Endothelial cell of umbilical vein (primary cell): Measurements from ENCODE around the gene AMPH. TPM values are rescaled to one million over a fixed set of nuclear protein-coding genes. Genes with fewer than 3 reads are reported as not detected.

Source experiments
- BruUV-seq: library from RNA; stranded (reverse); fragments of 400-500 nt; replicated peaks from 2 replicates; lab custom pipeline; 2021; lab: Mats Ljungman, UMichigan
- CTCF ChIA-PET: fragments of 300-600, 350-600 bp; sonication (Branson Sonifier 250); formaldehyde crosslinking; loops from one replicate; lab custom pipeline; 2021; ENCODE audit warnings: antibody characterized with exemption, inconsistent platforms; lab: Charles Lee
- POLR2A ChIA-PET: fragments of 300-600, 350-600 bp; sonication (Branson Sonifier 250); formaldehyde crosslinking; loops from one replicate; lab custom pipeline; 2021; ENCODE audit warnings: antibody characterized with exemption, inconsistent platforms; lab: Charles Lee
- DNase-seq: peaks from one replicate; pipeline ENCODE4 v3.0.0-alpha.2; 2011; ENCODE audit warnings: low read depth, low spot score
- FAIRE-seq: peaks from 2 replicates; lab custom pipeline; 2011; peaks lifted over from hg19 to GRCh38; lab: Jason Lieb, UNC
- H2AFZ ChIP-seq: 2 replicates; pipeline ENCODE4 v1.6.0; 2012; ENCODE audit warnings: low read depth, low read length, control low read depth, inconsistent platforms
- H3K27ac ChIP-seq: 2 replicates; pipeline ENCODE4 v1.5.1; 2011; ENCODE audit warnings: low read depth, mild to moderate bottlenecking, control low read depth, low read length, moderate library complexity; ENCODE audit not compliant: insufficient read depth
- H3K27me3 ChIP-seq, 2 experiments: 2 replicates each; pipeline versions ENCODE4 v1.6.0 to v1.6.1; 2011; ENCODE audit warnings: low read length in 2 of 2, mixed read lengths in 1 of 2; ENCODE audit not compliant: control insufficient read depth in 2 of 2, insufficient read depth in 2 of 2
- H3K36me3 ChIP-seq, 2 experiments: 2 replicates in 1 of 2; 3 replicates in 1 of 2; pipeline ENCODE4 v1.5.1; 2011; ENCODE audit warnings: low read length in 2 of 2, mild to moderate bottlenecking in 1 of 2, moderate library complexity in 1 of 2; ENCODE audit not compliant: control insufficient read depth in 2 of 2, insufficient read depth in 2 of 2; ENCODE audit errors: extremely low read depth in 1 of 2
- H3K4me1 ChIP-seq: 3 replicates; pipeline ENCODE4 v1.5.1; 2011; ENCODE audit warnings: mild to moderate bottlenecking, low read length; ENCODE audit not compliant: control insufficient read depth, insufficient read depth; ENCODE audit errors: extremely low read depth
- H3K4me2 ChIP-seq: 2 replicates; pipeline ENCODE4 v1.6.1; 2011; ENCODE audit warnings: low read length, control low read depth, mixed read lengths; ENCODE audit not compliant: insufficient read depth
- H3K4me3 ChIP-seq, 3 experiments: fragments of 200-600 bp in 1 of 3; sonication (generic), shearing (Covaris generic) in 1 of 3; replicated peaks in 1 of 3; 2 replicates each; pipeline ENCODE4 v1.5.1; 2011 to 2016; ENCODE audit warnings: control low read depth in 3 of 3, low read length in 3 of 3, mild to moderate bottlenecking in 2 of 3, inconsistent platforms in 1 of 3, low read depth in 1 of 3, moderate library complexity in 1 of 3; ENCODE audit not compliant: insufficient read depth in 1 of 3
- H3K79me2 ChIP-seq: 2 replicates; pipeline ENCODE4 v1.6.0; 2012; ENCODE audit warnings: low read length, inconsistent platforms; ENCODE audit not compliant: control insufficient read depth, insufficient read depth
- H3K9ac ChIP-seq: replicated peaks from 2 replicates; pipeline ENCODE3; 2011; ENCODE audit warnings: low read length, control low read depth; ENCODE audit not compliant: insufficient read depth; ENCODE audit errors: extremely low read depth
- H3K9me1 ChIP-seq: replicated peaks from 3 replicates; pipeline ENCODE4 v1.6.0; 2011; ENCODE audit warnings: mild to moderate bottlenecking, low read length; ENCODE audit not compliant: control insufficient read depth, insufficient read depth; ENCODE audit errors: extremely low read depth
- H3K9me3 ChIP-seq: replicated peaks from 2 replicates; pipeline ENCODE4 v1.5.1; 2012; ENCODE audit warnings: low read length, inconsistent platforms; ENCODE audit not compliant: control insufficient read depth, insufficient read depth
- H4K20me1 ChIP-seq: replicated peaks from 2 replicates; pipeline ENCODE3; 2011; ENCODE audit warnings: mild to moderate bottlenecking, low read length; ENCODE audit not compliant: control insufficient read depth, insufficient read depth; ENCODE audit errors: extremely low read depth
- EZH2 ChIP-seq: IDR thresholded peaks from 2 replicates; pipeline ENCODE4 v1.6.1; 2012; ENCODE audit warnings: borderline replicate concordance, low read depth, mild to moderate bottlenecking, moderate library complexity, low read length, inconsistent platforms; ENCODE audit not compliant: severe bottlenecking
- FOS ChIP-seq: IDR thresholded peaks from 2 replicates; pipeline ENCODE4 v1.6.1; 2011; ENCODE audit warnings: mild to moderate bottlenecking, low read length, moderate library complexity, borderline replicate concordance; ENCODE audit not compliant: insufficient read depth
- GATA2 ChIP-seq: IDR thresholded peaks from 2 replicates; pipeline ENCODE4 v1.7.0; 2011; ENCODE audit warnings: low read depth, mild to moderate bottlenecking, moderate library complexity, mixed read lengths, low read length; ENCODE audit not compliant: insufficient read length, insufficient read depth
- JUN ChIP-seq: IDR thresholded peaks from 2 replicates; pipeline ENCODE4 v1.6.1; 2011; ENCODE audit warnings: borderline replicate concordance, low read depth; ENCODE audit not compliant: insufficient read length, insufficient read depth
- MYC ChIP-seq: IDR thresholded peaks from one replicate; pipeline ENCODE4 v1.6.1; 2011; ENCODE audit warnings: mild to moderate bottlenecking, low read depth, low read length
- POLR2A ChIP-seq: IDR thresholded peaks from 2 replicates; pipeline ENCODE4 v1.6.1; 2012; ENCODE audit warnings: low read depth, mild to moderate bottlenecking, control low read depth, low read length
- POLR2AphosphoS5 ChIP-seq: IDR thresholded peaks from 2 replicates; pipeline ENCODE4 v1.6.1; 2012; ENCODE audit warnings: low read depth, mild to moderate bottlenecking, control low read depth, low read length, moderate library complexity; ENCODE audit not compliant: insufficient read depth
- dilution Hi-C: fragments of 300-500 bp; cut with MboI; formaldehyde crosslinking; loops from one replicate; pipeline ENCODE4 v1.15.0; 2019; ENCODE audit warnings: low sequenced_read_pairs; ENCODE audit not compliant: extremely low pct_ligation_motif_present
- intact Hi-C: fragments of 100-400 bp; cut with micrococcal nuclease; formaldehyde crosslinking; loops from one replicate; pipeline ENCODE4 v1.10.0; 2022
- polyA plus RNA-seq, 4 experiments: library from polyadenylated mRNA; depleted of rRNA in 3 of 4; stranded (reverse) in 3 of 4; unstranded in 1 of 4; fragments of >200 nt; gene quantifications; 2 replicates each; pipeline versions ENCODE4 v1.2.1 to v1.2.3, GENCODE V29; 2011 to 2012; ENCODE audit warnings: missing spikeins in 1 of 4
- total RNA-seq: library from RNA; stranded (reverse); gene quantifications from 2 replicates; pipeline ENCODE4 v1.2.3, GENCODE V29; 2021
- TF ChIP-seq, protein P1 (sequence below), 2 donors: IDR thresholded peaks; 1 replicate in 1 of 2; 2 replicates in 1 of 2; pipeline ENCODE4 v1.5.1; 2011; ENCODE audit warnings: low read length in 2 of 2, mild to moderate bottlenecking in 2 of 2, moderate library complexity in 2 of 2, control low read depth in 1 of 2, inconsistent platforms in 1 of 2, low read depth in 1 of 2; ENCODE audit not compliant: insufficient read depth in 1 of 2; ENCODE audit errors: extremely low read depth in 1 of 2
- TF ChIP-seq, protein P2 (sequence below): IDR thresholded peaks from 2 replicates; pipeline ENCODE4 v1.6.1; 2011; ENCODE audit not compliant: insufficient read depth, insufficient read length

Gene AMPH
- total and polyA plus RNA-seq, 2 donors (not counting 3 experiments of a cell fraction or from before 2014, with no cell fraction given) = 5.2 to 9.2 TPM

DNA sequence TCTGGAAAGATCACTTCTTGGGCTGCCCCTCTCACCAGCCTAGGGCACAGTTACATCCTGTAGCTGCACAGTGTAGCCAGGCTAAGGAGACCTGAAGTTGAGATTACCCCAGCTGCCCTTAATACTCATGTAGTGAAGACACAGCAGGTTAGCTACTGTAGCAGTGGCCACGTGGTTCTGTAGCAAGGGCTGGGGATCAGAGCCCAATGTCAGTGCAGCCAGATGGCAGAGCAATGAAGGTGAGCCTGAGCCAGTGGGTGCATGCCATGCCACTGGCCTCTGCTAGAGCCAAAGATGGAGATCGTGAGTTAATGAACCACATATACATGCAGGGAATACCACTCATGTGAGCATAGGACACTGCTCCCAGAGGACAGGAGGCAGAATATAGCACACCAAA is 15.5 kb downstream of the AMPH start:
- no peak for FAIRE-seq

DNA sequence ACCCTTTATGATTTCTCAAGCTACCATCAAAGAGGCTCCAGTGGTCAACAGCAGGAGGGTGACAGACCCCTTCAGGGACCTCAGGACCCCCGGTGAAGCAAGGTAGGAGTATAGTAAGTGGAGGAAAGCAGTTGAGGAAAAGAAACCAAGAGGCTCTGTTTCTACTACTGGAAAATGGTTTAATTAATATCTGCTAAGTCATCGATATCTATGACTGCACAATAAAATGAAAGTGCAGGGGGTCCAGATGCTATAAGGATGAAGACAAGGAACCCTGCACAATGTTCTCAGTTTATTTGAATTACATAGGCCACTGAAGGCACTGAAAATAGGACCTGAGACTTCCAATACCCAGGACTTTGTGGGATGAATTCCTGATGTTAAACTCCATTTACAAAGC is 23.7 kb downstream of the AMPH start:
- no peak overlapping the region for H3K4me3 ChIP-seq
- CTCF ChIA-PET = no interaction called here
- DNase-seq (no peak), FAIRE-seq (no peak)
- H3K79me2 ChIP-seq = no peaks in the 10 kb centered on the region
- no peak overlapping the region for H3K4me2 ChIP-seq
- dilution Hi-C loops (no loop called here), intact Hi-C loops (no loop called here)
- H3K27me3 ChIP-seq = no peaks in the 10 kb centered on the region
- no peak for TF ChIP-seq EZH2
- TF ChIP-seq POLR2AphosphoS5 = no peak
- TF ChIP-seq, protein P1, sequence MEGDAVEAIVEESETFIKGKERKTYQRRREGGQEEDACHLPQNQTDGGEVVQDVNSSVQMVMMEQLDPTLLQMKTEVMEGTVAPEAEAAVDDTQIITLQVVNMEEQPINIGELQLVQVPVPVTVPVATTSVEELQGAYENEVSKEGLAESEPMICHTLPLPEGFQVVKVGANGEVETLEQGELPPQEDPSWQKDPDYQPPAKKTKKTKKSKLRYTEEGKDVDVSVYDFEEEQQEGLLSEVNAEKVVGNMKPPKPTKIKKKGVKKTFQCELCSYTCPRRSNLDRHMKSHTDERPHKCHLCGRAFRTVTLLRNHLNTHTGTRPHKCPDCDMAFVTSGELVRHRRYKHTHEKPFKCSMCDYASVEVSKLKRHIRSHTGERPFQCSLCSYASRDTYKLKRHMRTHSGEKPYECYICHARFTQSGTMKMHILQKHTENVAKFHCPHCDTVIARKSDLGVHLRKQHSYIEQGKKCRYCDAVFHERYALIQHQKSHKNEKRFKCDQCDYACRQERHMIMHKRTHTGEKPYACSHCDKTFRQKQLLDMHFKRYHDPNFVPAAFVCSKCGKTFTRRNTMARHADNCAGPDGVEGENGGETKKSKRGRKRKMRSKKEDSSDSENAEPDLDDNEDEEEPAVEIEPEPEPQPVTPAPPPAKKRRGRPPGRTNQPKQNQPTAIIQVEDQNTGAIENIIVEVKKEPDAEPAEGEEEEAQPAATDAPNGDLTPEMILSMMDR (IDR thresholded peaks at IDR 0.05; ENCODE audit: extremely low read depth in 1 of 2, insufficient read depth in 1 of 2, low read depth in 1 of 2, low read length in 2 of 2) = no peak
- TF ChIP-seq FOS = no peak
- no peak for TF ChIP-seq POLR2A
- no peak for TF ChIP-seq JUN
- TF ChIP-seq, protein P2, sequence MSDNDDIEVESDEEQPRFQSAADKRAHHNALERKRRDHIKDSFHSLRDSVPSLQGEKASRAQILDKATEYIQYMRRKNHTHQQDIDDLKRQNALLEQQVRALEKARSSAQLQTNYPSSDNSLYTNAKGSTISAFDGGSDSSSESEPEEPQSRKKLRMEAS = no peak
- TF ChIP-seq GATA2 = no peak
- TF ChIP-seq MYC = no peak
- H3K36me3 ChIP-seq = no peaks in the 10 kb centered on the region
- H3K9ac ChIP-seq = no peak overlapping the region
- POLR2A ChIA-PET = no interaction called here
- BruUV-seq = no TSS peak
- H2AFZ ChIP-seq = no peak overlapping the region
- no peaks in the 10 kb centered on the region for H3K4me1 ChIP-seq
- H3K27ac ChIP-seq = no peak overlapping the region
- H3K9me1 ChIP-seq = no peaks in the 10 kb centered on the region
- no peaks in the 10 kb centered on the region for H3K9me3 ChIP-seq
- H4K20me1 ChIP-seq = no peaks in the 10 kb centered on the region

More for the DNA sequence above, 15.5 kb downstream of the AMPH start:
- Histone ChIP-seq H3K27ac (no peak overlapping the region), H3K9me1 (no peaks in the 10 kb centered on the region), H3K79me2 (no peaks in the 10 kb centered on the region), H3K9me3 (no peaks in the 10 kb centered on the region), H2AFZ (no peak overlapping the region), H3K9ac (no peak overlapping the region), H3K4me1 (no peaks in the 10 kb centered on the region), H3K4me3 (no peak overlapping the region), H4K20me1 (no peaks in the 10 kb centered on the region), H3K36me3 (no peaks in the 10 kb centered on the region), H3K4me2 (no peak overlapping the region), H3K27me3 (no peaks in the 10 kb centered on the region)
- no peak for TF ChIP-seq EZH2
- TF ChIP-seq, protein P2 = no peak
- no peak for TF ChIP-seq GATA2
- POLR2A ChIA-PET = no interaction called here
- no TSS peak for BruUV-seq
- CTCF ChIA-PET = no interaction called here
- DNase-seq = no peak
- intact Hi-C loops (no loop called here), dilution Hi-C loops (no loop called here)
